ENCODE results near the gene LUZP1.
"Not testable (repeated sequence)": the region's sequence is repeated elsewhere in the genome, so short reads cannot be mapped to it uniquely, and the experiment has no call there.

LUZP1 gene

GRCh38 chr1:23168445-23169194, at the start of gene LUZP1:
LUZP1 (minus strand) TSS chr1:23168856.
- DNase-seq (ENCODE audit: insufficient read length, low spot score), result peak; percentile 73
- no peak for FAIRE-seq

GRCh38 chr1:23217421-23218115, 48.9 kb upstream of the LUZP1 start, which contains the start of gene HTR1D:
HTR1D (minus strand) TSS chr1:23217502; CDS start chr1:23194219, 23,283 bp downstream.
- DNase-seq (ENCODE audit: insufficient read length, low spot score) (peak; percentile 29), FAIRE-seq (no peak)

GRCh38 chr1:23216771-23217420, 48.2 kb upstream of the LUZP1 start:
- FAIRE-seq (no peak), DNase-seq (ENCODE audit: insufficient read length, low spot score) (peak; percentile 59)

GRCh38 chr1:23215751-23216449, 47.2 kb upstream of the LUZP1 start:
- no peak for DNase-seq (ENCODE audit: insufficient read length, low spot score)

GRCh38 chr1:23215291-23215690, 46.6 kb upstream of the LUZP1 start:
- FAIRE-seq, result no peak
- DNase-seq (ENCODE audit: insufficient read length, low spot score), result no peak

More at GRCh38 chr1:23215751-23216449, 47.2 kb upstream of the LUZP1 start:
- FAIRE-seq, result no peak

GRCh38 chr1:23214640-23215039, 46.0 kb upstream of the LUZP1 start:
- DNase-seq (ENCODE audit: insufficient read length, low spot score), result no peak
- no peak for FAIRE-seq

GRCh38 chr1:23211955-23212354, 43.3 kb upstream of the LUZP1 start:
- FAIRE-seq (no peak), DNase-seq (ENCODE audit: insufficient read length, low spot score) (no peak)

GRCh38 chr1:23210963-23211362, 42.3 kb upstream of the LUZP1 start:
- DNase-seq (ENCODE audit: insufficient read length, low spot score) (no peak), FAIRE-seq (no peak)

GRCh38 chr1:23210351-23210785, 41.7 kb upstream of the LUZP1 start:
- DNase-seq (ENCODE audit: insufficient read length, low spot score) (no peak), FAIRE-seq (peak; percentile 31)

- DNase-seq (ENCODE audit: insufficient read length, low spot score) (no peak), FAIRE-seq (no peak)
Observed at GRCh38 chr1:23209770-23210169, 41.1 kb upstream of the LUZP1 start.

GRCh38 chr1:23208527-23208926, 39.9 kb upstream of the LUZP1 start:
- no peak for DNase-seq (ENCODE audit: insufficient read length, low spot score)
- no peak for FAIRE-seq

- FAIRE-seq; DNase-seq (ENCODE audit: insufficient read length, low spot score): not testable (repeated sequence)
Observed at GRCh38 chr1:23207733-23208132, 39.1 kb upstream of the LUZP1 start.

GRCh38 chr1:23202263-23202749, 33.6 kb upstream of the LUZP1 start:
- FAIRE-seq, result no peak

GRCh38 chr1:23200883-23201282, 32.2 kb upstream of the LUZP1 start:
- DNase-seq (ENCODE audit: insufficient read length, low spot score) (no peak), FAIRE-seq (no peak)

More at GRCh38 chr1:23202263-23202749, 33.6 kb upstream of the LUZP1 start:
- no peak for DNase-seq (ENCODE audit: insufficient read length, low spot score)

GRCh38 chr1:23198373-23198772, 29.7 kb upstream of the LUZP1 start:
- peak; percentile 64 for FAIRE-seq
- peak; percentile 55 for DNase-seq (ENCODE audit: insufficient read length, low spot score)

- DNase-seq (ENCODE audit: insufficient read length, low spot score) (peak; percentile 86), FAIRE-seq (peak; percentile 90)
Observed at GRCh38 chr1:23196627-23197328, 28.1 kb upstream of the LUZP1 start.

GRCh38 chr1:23194119-23194984, 25.7 kb upstream of the LUZP1 start:
- DNase-seq (ENCODE audit: insufficient read length, low spot score), result peak; percentile 75
- FAIRE-seq, result no peak

- no peak for DNase-seq (ENCODE audit: insufficient read length, low spot score)
- FAIRE-seq, result no peak
Observed at GRCh38 chr1:23193391-23194118, 24.9 kb upstream of the LUZP1 start.

Measured in HTR-8/SVneo (cell line).